Fibroblast of skin of abdomen (primary cell): Measurements from ENCODE around the gene GLYR1.

Source experiments
- DNase-seq: peaks from one replicate; pipeline ENCODE4 v3.0.0-alpha.2; 2013

GLYR1 gene

GRCh38 chr16:4755687-4756086, 91.4 kb downstream of the GLYR1 start:
- no peak for DNase-seq

GRCh38 chr16:4754865-4755264, 92.2 kb downstream of the GLYR1 start:
- DNase-seq, result no peak

GRCh38 chr16:4753227-4753626, 93.9 kb downstream of the GLYR1 start:
- DNase-seq, result no peak
